HG03025 (cell line): ENCODE measurements around the gene NPHP4.

Source experiments
- ATAC-seq: cut with Tn5 transposase; IDR thresholded peaks from one replicate; pipeline ENCODE4 v1.9.1; 2021; ENCODE audit warnings: mild to moderate bottlenecking, moderate library complexity; ENCODE audit not compliant: unreplicated experiment, low FRiP score

NPHP4 gene

GRCh38 chr1:5975133-5975880, 16.9 kb downstream of the NPHP4 start:
- ATAC-seq, result no peak

- no peak for ATAC-seq
Observed at GRCh38 chr1:5974631-5975030, 17.6 kb downstream of the NPHP4 start.

- ATAC-seq, result no peak
Observed at GRCh38 chr1:5973771-5974170, 18.5 kb downstream of the NPHP4 start.

GRCh38 chr1:5972198-5972520, 20.1 kb downstream of the NPHP4 start:
- ATAC-seq, result no peak

GRCh38 chr1:5971471-5972197, 20.6 kb downstream of the NPHP4 start:
- no peak for ATAC-seq

- ATAC-seq, result no peak
Observed at GRCh38 chr1:5970610-5971273, 21.5 kb downstream of the NPHP4 start.

GRCh38 chr1:5969168-5969567, 23.1 kb downstream of the NPHP4 start:
- no peak for ATAC-seq

GRCh38 chr1:5968161-5968736, 24.0 kb downstream of the NPHP4 start:
- no peak for ATAC-seq

GRCh38 chr1:5967351-5968160, 24.7 kb downstream of the NPHP4 start:
- no peak for ATAC-seq

GRCh38 chr1:5966543-5967205, 25.6 kb downstream of the NPHP4 start:
- ATAC-seq, result no peak

- no peak for ATAC-seq
Observed at GRCh38 chr1:5965586-5966131, 26.6 kb downstream of the NPHP4 start.

- no peak for ATAC-seq
Observed at GRCh38 chr1:5962265-5963105, 29.7 kb downstream of the NPHP4 start.

- no peak for ATAC-seq
Observed at GRCh38 chr1:5961601-5962000, 30.6 kb downstream of the NPHP4 start.

GRCh38 chr1:5960336-5960735, 31.9 kb downstream of the NPHP4 start:
- no peak for ATAC-seq

GRCh38 chr1:5959667-5960230, 32.5 kb downstream of the NPHP4 start:
- no peak for ATAC-seq

- ATAC-seq, result no peak
Observed at GRCh38 chr1:5959087-5959486, 33.1 kb downstream of the NPHP4 start.

GRCh38 chr1:5956022-5956830, 36.0 kb downstream of the NPHP4 start:
- no peak for ATAC-seq
